Neuronal stem cell (in vitro differentiated cells): ENCODE data around the gene PLXNA4.

ENCODE experiments used
- DNase-seq: peaks from one replicate; pipeline ENCODE4 v3.0.0-alpha.2; 2013; ENCODE audit warnings: low spot score
- H2AFZ ChIP-seq: one replicate; pipeline ENCODE4 v1.6.1; 2013; ENCODE audit warnings: mild to moderate bottlenecking, low read length, inconsistent platforms
- H2AK5ac ChIP-seq: 2 replicates; pipeline ENCODE4 v1.6.1; 2013; ENCODE audit warnings: low read depth, mild to moderate bottlenecking, inconsistent platforms, low read length, moderate library complexity, mixed read lengths
- H2BK120ac ChIP-seq: 2 replicates; pipeline ENCODE4 v1.6.1; 2013; ENCODE audit warnings: low read depth, mild to moderate bottlenecking, inconsistent platforms, low read length, moderate library complexity, mixed read lengths
- H2BK12ac ChIP-seq: one replicate; pipeline ENCODE4 v1.6.1; 2013; ENCODE audit warnings: low read length, inconsistent platforms
- H2BK15ac ChIP-seq: 2 replicates; pipeline ENCODE4 v1.6.1; 2013; ENCODE audit warnings: mild to moderate bottlenecking, low read length, inconsistent platforms, mixed read lengths
- H2BK5ac ChIP-seq: one replicate; pipeline ENCODE4 v1.6.1; 2013; ENCODE audit warnings: inconsistent platforms, mild to moderate bottlenecking, low read length, moderate library complexity
- H3K14ac ChIP-seq: one replicate; pipeline ENCODE4 v1.6.1; 2013; ENCODE audit warnings: low read length, inconsistent platforms
- H3K18ac ChIP-seq: 2 replicates; pipeline ENCODE4 v1.6.1; 2013; ENCODE audit warnings: low read length, inconsistent platforms
- H3K23ac ChIP-seq: 2 replicates; pipeline ENCODE4 v1.6.1; 2013; ENCODE audit warnings: low read depth, mild to moderate bottlenecking, mixed read lengths, low read length, inconsistent platforms; ENCODE audit not compliant: poor library complexity
- H3K27ac ChIP-seq: replicated peaks from 3 replicates; pipeline ENCODE4 v1.5.1; 2013; ENCODE audit warnings: low read length, inconsistent platforms
- H3K27me3 ChIP-seq, 3 experiments: 2 replicates each; pipeline ENCODE4 v1.6.1; 2013; ENCODE audit warnings: low read length in 3 of 3, mild to moderate bottlenecking in 2 of 3, inconsistent platforms in 1 of 3, low read depth in 1 of 3, mixed read lengths in 1 of 3, moderate library complexity in 1 of 3; ENCODE audit not compliant: control insufficient read depth in 3 of 3, insufficient read depth in 3 of 3
- H3K36me3 ChIP-seq, 2 donors: replicated peaks in 1 of 2; 2 replicates each; pipeline ENCODE4 v1.6.1; 2013; ENCODE audit warnings: low read length in 2 of 2; ENCODE audit not compliant: control insufficient read depth in 2 of 2, insufficient read depth in 2 of 2
- H3K4ac ChIP-seq: 2 replicates; pipeline ENCODE4 v1.6.1; 2013; ENCODE audit warnings: inconsistent platforms, mild to moderate bottlenecking, low read length, moderate library complexity
- H3K4me1 ChIP-seq, 2 donors: 1 replicate in 1 of 2; 2 replicates in 1 of 2; pipeline ENCODE4 v1.6.1; 2013; ENCODE audit warnings: low read length in 2 of 2, low read depth in 1 of 2; ENCODE audit not compliant: control insufficient read depth in 2 of 2, insufficient read depth in 1 of 2
- H3K4me2 ChIP-seq: one replicate; pipeline ENCODE4 v1.6.1; 2013; ENCODE audit warnings: mild to moderate bottlenecking, low read length, inconsistent platforms; ENCODE audit not compliant: insufficient read depth, poor library complexity, severe bottlenecking
- H3K4me3 ChIP-seq, 2 donors: 2 replicates each; pipeline ENCODE4 v1.5.1; 2013; ENCODE audit warnings: low read length in 2 of 2, mild to moderate bottlenecking in 2 of 2, inconsistent platforms in 1 of 2, moderate library complexity in 1 of 2
- H3K79me1 ChIP-seq: one replicate; pipeline ENCODE4 v1.6.1; 2013; ENCODE audit warnings: low read depth, mild to moderate bottlenecking, inconsistent platforms, low read length, moderate library complexity
- H3K9ac ChIP-seq: one replicate; pipeline ENCODE4 v1.6.1; 2013; ENCODE audit warnings: mild to moderate bottlenecking, low read depth, low read length, inconsistent platforms; ENCODE audit not compliant: poor library complexity
- H3K9me3 ChIP-seq, 2 donors: replicated peaks in 1 of 2; 2 replicates each; pipeline versions ENCODE3 to v1.6.1; 2013; ENCODE audit warnings: low read length in 2 of 2, mild to moderate bottlenecking in 2 of 2, inconsistent platforms in 1 of 2, low read depth in 1 of 2, mixed read lengths in 1 of 2, moderate library complexity in 1 of 2; ENCODE audit not compliant: control insufficient read depth in 2 of 2, insufficient read depth in 1 of 2
- H4K8ac ChIP-seq: one replicate; pipeline ENCODE4 v1.6.1; 2013; ENCODE audit warnings: low read depth, mild to moderate bottlenecking, inconsistent platforms, low read length, moderate library complexity
- H4K91ac ChIP-seq: one replicate; pipeline ENCODE4 v1.6.1; 2013; ENCODE audit warnings: low read length, low read depth, mild to moderate bottlenecking, inconsistent platforms; ENCODE audit not compliant: poor library complexity
- WGBS, 2 donors: extraction: QIAGEN DNeasy Blood & Tissue Kit; methylation state at CpG; one replicate each; pipeline ENCODE4 v1.1.7; 2013; ENCODE audit warnings: missing lambda C conversion rate in 2 of 2, mixed read lengths in 1 of 2; ENCODE audit not compliant: insufficient read length in 2 of 2, insufficient replicate concordance in 1 of 2; ENCODE audit errors: extremely low coverage in 2 of 2; 5-methylcytosine and 5-hydroxymethylcytosine counted together

Gene PLXNA4

GRCh38 chr7:132112106-132112505 lies 464.2 kb downstream of the PLXNA4 start:
- Histone ChIP-seq H3K27ac (no peak overlapping the region), H3K27me3 (no peaks in the 10 kb centered on the region), H3K36me3 (no peaks in the 10 kb centered on the region), H3K79me1 (no peaks in the 10 kb centered on the region), H2BK5ac (no peak overlapping the region), H3K14ac (peak overlapping the region; percentile 12), H2BK12ac (peak overlapping the region; percentile 30), H4K91ac (no peak overlapping the region), H2BK120ac (no peak overlapping the region), H3K4me3 (no peak overlapping the region), H2BK15ac (no peak overlapping the region), H3K23ac (no peak overlapping the region), H2AK5ac (no peak overlapping the region), H2AFZ (no peak overlapping the region), H3K18ac (peak overlapping the region; percentile 34), H3K4me1 (peaks cover 0 to 12% of the 10 kb centered on the region in 2 donors), H3K9me3 (no peaks in the 10 kb centered on the region), H3K9ac (no peak overlapping the region), H4K8ac (no peak overlapping the region), H3K4me2 (no peak overlapping the region), H3K4ac (no peak overlapping the region)
- WGBS, 2 donors = no CpG with 5 or more reads among the region's 2 CpGs
- DNase-seq = no peak

DNA sequence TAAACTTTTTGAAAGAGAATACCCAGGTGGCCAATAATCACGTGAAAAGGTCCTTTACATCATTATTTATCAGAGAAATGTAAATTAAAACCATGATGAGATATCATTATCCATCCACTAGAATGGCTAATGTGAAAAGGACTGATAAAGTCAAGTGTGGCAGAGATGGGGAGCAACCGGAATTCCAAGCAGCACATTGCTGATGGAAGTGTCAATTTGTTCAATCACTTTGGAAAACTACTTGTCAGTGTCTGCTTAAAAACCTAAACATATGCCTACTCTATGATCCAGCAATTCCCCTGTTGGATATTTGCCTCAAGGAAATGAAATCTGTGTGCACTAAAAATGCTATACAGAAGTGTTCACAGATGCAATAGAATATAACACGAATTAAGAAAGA lies 465.6 kb downstream of the PLXNA4 start:
- Histone ChIP-seq H3K9me3 (no peaks in the 10 kb centered on the region), H3K23ac (no peak overlapping the region), H2AFZ (no peak overlapping the region), H2BK120ac (no peak overlapping the region), H3K9ac (no peak overlapping the region), H3K27ac (no peak overlapping the region), H3K4me3 (no peak overlapping the region), H3K18ac (no peak overlapping the region), H3K79me1 (no peaks in the 10 kb centered on the region), H3K14ac (no peak overlapping the region), H3K4me1 (peaks cover 0 to 12% of the 10 kb centered on the region in 2 donors), H4K91ac (no peak overlapping the region), H3K36me3 (no peaks in the 10 kb centered on the region), H3K4ac (no peak overlapping the region), H2AK5ac (no peak overlapping the region), H3K27me3 (no peaks in the 10 kb centered on the region), H2BK5ac (no peak overlapping the region), H2BK12ac (no peak overlapping the region), H2BK15ac (no peak overlapping the region), H4K8ac (no peak overlapping the region), H3K4me2 (no peak overlapping the region)
- DNase-seq = no peak
- no CpG with 5 or more reads among the region's 3 CpGs for WGBS, 2 donors

DNA sequence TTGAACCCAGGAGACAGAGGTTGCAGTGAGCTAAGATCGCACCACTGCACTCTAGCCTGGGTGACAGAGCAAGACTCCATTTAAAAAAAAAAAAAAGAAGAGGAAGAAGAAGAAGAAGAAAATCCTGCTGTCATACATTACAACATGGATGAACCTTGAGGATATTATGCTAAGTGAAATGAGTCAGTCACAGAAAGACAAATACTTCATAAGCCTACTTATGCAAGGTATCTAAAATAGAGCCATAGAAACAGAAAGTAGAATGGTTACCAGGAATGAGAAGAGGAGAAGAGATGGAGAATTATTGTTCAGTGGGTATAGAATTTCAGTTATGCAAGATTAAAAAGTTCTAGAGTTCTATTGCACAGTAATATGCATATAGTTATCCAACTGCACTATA lies 466.5 kb downstream of the PLXNA4 start:
- DNase-seq = no peak
- no peak overlapping the region for H4K91ac ChIP-seq
- no peak overlapping the region for H3K4me2 ChIP-seq
- H2BK120ac ChIP-seq = no peak overlapping the region
- no peak overlapping the region for H3K18ac ChIP-seq
- no peaks in the 10 kb centered on the region for H3K27me3 ChIP-seq
- H3K14ac ChIP-seq = no peak overlapping the region
- H3K36me3 ChIP-seq = no peaks in the 10 kb centered on the region
- H3K4me1 ChIP-seq = peaks cover 0 to 13% of the 10 kb centered on the region in 2 donors
- H2BK5ac ChIP-seq = no peak overlapping the region
- no peak overlapping the region for H3K4me3 ChIP-seq
- H2AK5ac ChIP-seq = no peak overlapping the region
- no peaks in the 10 kb centered on the region for H3K9me3 ChIP-seq
- no peak overlapping the region for H2BK12ac ChIP-seq
- H3K27ac ChIP-seq = no peak overlapping the region
- no peaks in the 10 kb centered on the region for H3K79me1 ChIP-seq
- WGBS, 2 donors = no CpG with 5 or more reads among the region's 1 CpG
- no peak overlapping the region for H3K9ac ChIP-seq
- H3K4ac ChIP-seq = no peak overlapping the region
- H4K8ac ChIP-seq = no peak overlapping the region
- H2BK15ac ChIP-seq = no peak overlapping the region
- no peak overlapping the region for H3K23ac ChIP-seq
- no peak overlapping the region for H2AFZ ChIP-seq

DNA sequence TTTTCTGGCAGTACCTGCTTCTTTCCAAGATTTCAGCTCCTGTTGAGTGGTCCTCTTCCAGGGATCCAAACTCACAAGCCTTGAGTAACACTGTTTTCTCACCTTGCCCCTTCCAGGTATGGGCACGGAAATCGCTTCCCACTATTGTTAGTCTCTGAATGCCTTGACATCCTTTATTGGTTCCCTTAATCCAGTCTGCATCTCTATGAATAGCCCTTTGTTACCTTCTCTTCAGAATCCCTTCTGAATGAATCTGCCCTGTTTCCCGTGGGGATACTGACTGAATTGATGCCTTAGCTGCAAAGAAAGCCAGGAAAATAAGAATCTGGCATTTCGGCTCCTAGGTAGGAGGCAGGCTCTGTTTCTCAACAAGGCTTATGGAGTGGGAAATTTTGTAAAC lies 467.7 kb downstream of the PLXNA4 start:
- Histone ChIP-seq H2BK5ac (no peak overlapping the region), H3K9me3 (no peaks in the 10 kb centered on the region), H2BK12ac (no peak overlapping the region), H3K4ac (no peak overlapping the region), H3K4me2 (no peak overlapping the region), H3K4me3 (no peak overlapping the region), H2AFZ (no peak overlapping the region), H3K18ac (no peak overlapping the region), H3K27ac (no peak overlapping the region), H4K8ac (no peak overlapping the region), H2BK15ac (no peak overlapping the region), H4K91ac (no peak overlapping the region), H3K14ac (no peak overlapping the region), H3K79me1 (no peaks in the 10 kb centered on the region), H3K9ac (no peak overlapping the region), H3K23ac (no peak overlapping the region), H3K27me3 (no peaks in the 10 kb centered on the region), H2AK5ac (no peak overlapping the region), H3K4me1 (peaks cover 0 to 13% of the 10 kb centered on the region in 2 donors), H3K36me3 (no peaks in the 10 kb centered on the region), H2BK120ac (peak overlapping the region; percentile 4)
- no CpG with 5 or more reads among the region's 4 CpGs for WGBS, 2 donors
- DNase-seq = peak; percentile 51
